ENCODE results near the gene FGF8. TPM values are rescaled to one million over a fixed set of nuclear protein-coding genes. Genes with fewer than 3 reads are reported as not detected.

FGF8 gene
- total and polyA plus RNA-seq, 9 of the 15 experiments (the other 6 are each of a cell fraction or from before 2014, with no cell fraction given) = 0.13 to 0.82 (median 0.37) TPM; not detected in 5

- intact Hi-C loops (cut with micrococcal nuclease) (no loop called here), in situ Hi-C loops (cut with MboI) (no loop called here)
- no peaks in the 10 kb centered on the region for H3K36me3 ChIP-seq (ENCODE audit: control insufficient read depth, insufficient read depth, low read length)
- CTCF ChIA-PET (ENCODE audit: low intra/inter-chr PET ratio) = no interaction called here
- no peaks in the 10 kb centered on the region for H3K79me2 ChIP-seq (ENCODE audit: control insufficient read depth, insufficient read depth, low read length)
- BruUV-seq (replicated peaks) = no TSS peak
- H3K9me3 ChIP-seq (replicated peaks; ENCODE audit: control insufficient read depth, insufficient read depth, low read depth, low read length) = no peaks in the 10 kb centered on the region
- no peak overlapping the region for H3K27ac ChIP-seq (ENCODE audit: extremely low read depth, low read depth, low read length)
- H3K4me1 ChIP-seq (replicated peaks in 1 of 2; ENCODE audit: control insufficient read depth in 2 of 2, insufficient read depth in 2 of 2, low read length in 2 of 2) = peaks cover 0 to 12% of the 10 kb centered on the region in 2 experiments; a peak in 2 of 5 replicates
- no peak overlapping the region for H3K4me3 ChIP-seq
- H3K27me3 ChIP-seq (ENCODE audit: control insufficient read depth in 2 of 2, insufficient read depth in 2 of 2, low read length in 2 of 2) = peaks cover 20 to 64% of the 10 kb centered on the region in 2 experiments; a peak in 4 of 5 replicates
- no peak overlapping the region for H2AFZ ChIP-seq (ENCODE audit: low read depth, low read length)
- WGBS (ENCODE audit: insufficient coverage, low coverage, missing lambda C conversion rate) = 0% methylated on average over 6 of the region's 6 CpGs
- H3K9ac ChIP-seq (ENCODE audit: insufficient read depth in 1 of 2, low read depth in 2 of 2, low read length in 2 of 2) = no peak overlapping the region
- no peak overlapping the region for H3K4me2 ChIP-seq (ENCODE audit: insufficient read depth, low read length)
- 0 out of 2 replicates have a peak, but pooled peaks cover 5% of the 10 kb centered on the region for H4K20me1 ChIP-seq (replicated peaks; ENCODE audit: control insufficient read depth, insufficient read depth, low read length)
- FAIRE-seq = no peak
- TF ChIP-seq NR3C1 (CRISPR knock-in tag; IDR thresholded peaks at IDR 0.05) (no peak), MEIS2 (IDR thresholded peaks at IDR 0.05; ENCODE audit: partially characterized antibody) (no peak), BRF2 (IDR thresholded peaks at IDR 0.05; ENCODE audit: borderline replicate concordance, insufficient read depth, insufficient read length) (no peak), SMARCC2 (IDR thresholded peaks at IDR 0.05; ENCODE audit: low read depth) (no peak)
- TF ChIP-seq, protein P1, sequence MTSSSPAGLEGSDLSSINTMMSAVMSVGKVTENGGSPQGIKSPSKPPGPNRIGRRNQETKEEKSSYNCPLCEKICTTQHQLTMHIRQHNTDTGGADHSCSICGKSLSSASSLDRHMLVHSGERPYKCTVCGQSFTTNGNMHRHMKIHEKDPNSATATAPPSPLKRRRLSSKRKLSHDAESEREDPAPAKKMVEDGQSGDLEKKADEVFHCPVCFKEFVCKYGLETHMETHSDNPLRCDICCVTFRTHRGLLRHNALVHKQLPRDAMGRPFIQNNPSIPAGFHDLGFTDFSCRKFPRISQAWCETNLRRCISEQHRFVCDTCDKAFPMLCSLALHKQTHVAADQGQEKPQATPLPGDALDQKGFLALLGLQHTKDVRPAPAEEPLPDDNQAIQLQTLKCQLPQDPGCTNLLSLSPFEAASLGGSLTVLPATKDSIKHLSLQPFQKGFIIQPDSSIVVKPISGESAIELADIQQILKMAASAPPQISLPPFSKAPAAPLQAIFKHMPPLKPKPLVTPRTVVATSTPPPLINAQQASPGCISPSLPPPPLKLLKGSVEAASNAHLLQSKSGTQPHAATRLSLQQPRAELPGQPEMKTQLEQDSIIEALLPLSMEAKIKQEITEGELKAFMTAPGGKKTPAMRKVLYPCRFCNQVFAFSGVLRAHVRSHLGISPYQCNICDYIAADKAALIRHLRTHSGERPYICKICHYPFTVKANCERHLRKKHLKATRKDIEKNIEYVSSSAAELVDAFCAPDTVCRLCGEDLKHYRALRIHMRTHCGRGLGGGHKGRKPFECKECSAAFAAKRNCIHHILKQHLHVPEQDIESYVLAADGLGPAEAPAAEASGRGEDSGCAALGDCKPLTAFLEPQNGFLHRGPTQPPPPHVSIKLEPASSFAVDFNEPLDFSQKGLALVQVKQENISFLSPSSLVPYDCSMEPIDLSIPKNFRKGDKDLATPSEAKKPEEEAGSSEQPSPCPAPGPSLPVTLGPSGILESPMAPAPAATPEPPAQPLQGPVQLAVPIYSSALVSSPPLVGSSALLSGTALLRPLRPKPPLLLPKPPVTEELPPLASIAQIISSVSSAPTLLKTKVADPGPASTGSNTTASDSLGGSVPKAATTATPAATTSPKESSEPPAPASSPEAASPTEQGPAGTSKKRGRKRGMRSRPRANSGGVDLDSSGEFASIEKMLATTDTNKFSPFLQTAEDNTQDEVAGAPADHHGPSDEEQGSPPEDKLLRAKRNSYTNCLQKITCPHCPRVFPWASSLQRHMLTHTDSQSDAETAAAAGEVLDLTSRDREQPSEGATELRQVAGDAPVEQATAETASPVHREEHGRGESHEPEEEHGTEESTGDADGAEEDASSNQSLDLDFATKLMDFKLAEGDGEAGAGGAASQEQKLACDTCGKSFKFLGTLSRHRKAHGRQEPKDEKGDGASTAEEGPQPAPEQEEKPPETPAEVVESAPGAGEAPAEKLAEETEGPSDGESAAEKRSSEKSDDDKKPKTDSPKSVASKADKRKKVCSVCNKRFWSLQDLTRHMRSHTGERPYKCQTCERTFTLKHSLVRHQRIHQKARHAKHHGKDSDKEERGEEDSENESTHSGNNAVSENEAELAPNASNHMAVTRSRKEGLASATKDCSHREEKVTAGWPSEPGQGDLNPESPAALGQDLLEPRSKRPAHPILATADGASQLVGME (CRISPR knock-in tag; IDR thresholded peaks at IDR 0.05) = no peak
- no peak for ATAC-seq
- no peak for DNase-seq (ENCODE audit: extremely low read depth in 1 of 4, low spot score in 3 of 4)
- no peaks in the 10 kb centered on the region for H3K9me1 ChIP-seq (ENCODE audit: control insufficient read depth, insufficient read depth, low read length)
- POLR2A ChIA-PET = interaction anchor here (1.1 kb wide), 1 partner anchor 12 kb away, joined by 3 read pairs; no protein-coding TSS in a partner anchor
Measured at GRCh38 chr10:101766306-101766705, 9.6 kb downstream of the FGF8 start.

Data from K562 (cell line).